ENCODE results near the gene BANF2. TPM values are rescaled to one million over a fixed set of nuclear protein-coding genes. Genes with fewer than 3 reads are reported as not detected.

BANF2 gene
- total and polyA plus RNA-seq, 2 of the 8 experiments (the other 6 are each of a cell fraction or from before 2014, with no cell fraction given), result not detected

GRCh38 chr20:17712201-17712600, 12.4 kb downstream of the BANF2 start:
- Histone ChIP-seq H3K79me2 (ENCODE audit: control insufficient read depth in 1 of 2, insufficient read depth in 2 of 2, low read length in 2 of 2) (no peaks in the 10 kb centered on the region), H3K79me1 (ENCODE audit: low read depth, low read length) (no peaks in the 10 kb centered on the region), H3K4me3 (ENCODE audit: extremely low read depth in 1 of 4, insufficient read depth in 2 of 4, low read depth in 3 of 4, low read length in 4 of 4) (no peak overlapping the region), H3K4ac (replicated peaks; ENCODE audit: insufficient read length, low read depth, low read length) (no peak overlapping the region), H2BK12ac (ENCODE audit: low read depth, low read length) (no peak overlapping the region), H3K14ac (ENCODE audit: insufficient read length) (no peak overlapping the region), H2AFZ (ENCODE audit: low read length) (no peak overlapping the region), H3K18ac (ENCODE audit: extremely low read depth, low read length) (no peak overlapping the region), H3K4me1 (replicated peaks in 1 of 4; ENCODE audit: control insufficient read depth in 3 of 4, insufficient read depth in 4 of 4, low read length in 3 of 4) (peaks cover 2 to 12% (median 7%) of the 10 kb centered on the region in 4 experiments), H3K27ac (ENCODE audit: low read depth, low read length) (no peak overlapping the region), H4K91ac (replicated peaks; ENCODE audit: insufficient read length, low read length) (no peak overlapping the region), H3K9me3 (ENCODE audit: insufficient read depth in 2 of 2, low read depth in 1 of 2, low read length in 1 of 2) (no peaks in the 10 kb centered on the region), H4K20me1 (replicated peaks in 1 of 2; ENCODE audit: control insufficient read depth in 1 of 2, insufficient read depth in 2 of 2, low read length in 2 of 2) (no peaks in the 10 kb centered on the region), H3K56ac (replicated peaks; ENCODE audit: insufficient read length, low read depth, low read length) (no peak overlapping the region), H3K36me3 (ENCODE audit: control insufficient read depth in 2 of 4, insufficient read depth in 4 of 4, low read length in 3 of 4) (no peaks in the 10 kb centered on the region), H2BK5ac (ENCODE audit: low read depth, low read length) (no peak overlapping the region), H3K9ac (replicated peaks in 1 of 4; ENCODE audit: extremely low read depth in 1 of 4, low read depth in 3 of 4, low read length in 3 of 4) (no peak overlapping the region), H3K27me3 (replicated peaks in 1 of 4; ENCODE audit: control insufficient read depth in 3 of 4, extremely low read depth in 1 of 4, insufficient read depth in 3 of 4, low read length in 3 of 4) (no peaks in the 10 kb centered on the region), H3K23me2 (ENCODE audit: low read depth, low read length) (no peaks in the 10 kb centered on the region), H2AK5ac (ENCODE audit: low read depth, low read length) (no peak overlapping the region; the same call in 1 of the 2 replicates), H2BK120ac (replicated peaks; ENCODE audit: low read depth, low read length) (no peak overlapping the region), H4K5ac (ENCODE audit: insufficient read length, low read depth, low read length) (no peak overlapping the region), H2BK15ac (ENCODE audit: low read length) (no peak overlapping the region), H3K4me2 (ENCODE audit: insufficient read depth in 1 of 2, low read depth in 2 of 2, low read length in 2 of 2) (no peak overlapping the region), H3K23ac (ENCODE audit: insufficient read length) (no peak overlapping the region), H2BK20ac (ENCODE audit: low read length) (no peak overlapping the region), H4K8ac (ENCODE audit: extremely low read depth, insufficient read depth, low read length) (no peak overlapping the region)
- ChIA-PET POLR2A (ENCODE audit: partially characterized antibody) (no interaction called here), CTCF (ENCODE audit: partially characterized antibody) (interaction anchor here (4.1 to 4.2 kb wide), 2 partner anchors 11 to 12 kb away, joined by 13 to 14 read pairs; partner anchors contain the start of gene BANF2)
- FAIRE-seq (no peak), DNase-seq (ENCODE audit: low read depth in 1 of 2, low spot score in 2 of 2) (no peak)
- WGBS, 2 experiments (ENCODE audit: extremely low coverage in 1 of 2, insufficient coverage in 1 of 2, insufficient read length in 1 of 2, insufficient replicate concordance in 2 of 2, low coverage in 1 of 2, low lambda C conversion rate in 2 of 2, missing lambda C conversion rate in 1 of 2), result 92% methylated on average over 4 of the region's 4 CpGs; no CpG with 5 or more reads in 1 of the 2 experiments
- TF ChIP-seq SP2 (IDR thresholded peaks at IDR 0.05; ENCODE audit: low read length), result no peak
- no peak for TF ChIP-seq CTBP2 (IDR thresholded peaks at IDR 0.05; ENCODE audit: borderline replicate concordance, insufficient read depth, insufficient read length, low read length)
- TF ChIP-seq TBP (IDR thresholded peaks at IDR 0.05; ENCODE audit: low read depth, low read length), result no peak
- TF ChIP-seq ATF2 (IDR thresholded peaks at IDR 0.05; ENCODE audit: low read length), result no peak
- no peak for TF ChIP-seq KDM5A (IDR thresholded peaks at IDR 0.05; ENCODE audit: low read length)
- TF ChIP-seq JUND (IDR thresholded peaks at IDR 0.05; ENCODE audit: low read length), result no peak
- no peak for TF ChIP-seq USF2 (IDR thresholded peaks at IDR 0.05; ENCODE audit: low read length)
- TF ChIP-seq SUZ12 (IDR thresholded peaks at IDR 0.05; ENCODE audit: low read length), result no peak
- TF ChIP-seq MAX (IDR thresholded peaks at IDR 0.05), result no peak
- TF ChIP-seq POLR2A (IDR thresholded peaks at IDR 0.05; ENCODE audit: control extremely low read depth in 1 of 2, low read depth in 2 of 2, low read length in 2 of 2), result no peak
- TF ChIP-seq POU5F1 (IDR thresholded peaks at IDR 0.05; ENCODE audit: low read depth, low read length), result no peak
